HuH-7 (cell line): Measurements from ENCODE around the gene COL18A1.
A peak's percentile ranks its signal among the peaks of the same experiment; 100 is the strongest.
"Not testable (repeated sequence)": the region's sequence is repeated elsewhere in the genome, so short reads cannot be mapped to it uniquely, and the experiment has no call there.

Experiments
- DNase-seq: peaks from one replicate; pipeline ENCODE4 v3.0.0; 2011; ENCODE audit warnings: low spot score

COL18A1 gene

DNA sequence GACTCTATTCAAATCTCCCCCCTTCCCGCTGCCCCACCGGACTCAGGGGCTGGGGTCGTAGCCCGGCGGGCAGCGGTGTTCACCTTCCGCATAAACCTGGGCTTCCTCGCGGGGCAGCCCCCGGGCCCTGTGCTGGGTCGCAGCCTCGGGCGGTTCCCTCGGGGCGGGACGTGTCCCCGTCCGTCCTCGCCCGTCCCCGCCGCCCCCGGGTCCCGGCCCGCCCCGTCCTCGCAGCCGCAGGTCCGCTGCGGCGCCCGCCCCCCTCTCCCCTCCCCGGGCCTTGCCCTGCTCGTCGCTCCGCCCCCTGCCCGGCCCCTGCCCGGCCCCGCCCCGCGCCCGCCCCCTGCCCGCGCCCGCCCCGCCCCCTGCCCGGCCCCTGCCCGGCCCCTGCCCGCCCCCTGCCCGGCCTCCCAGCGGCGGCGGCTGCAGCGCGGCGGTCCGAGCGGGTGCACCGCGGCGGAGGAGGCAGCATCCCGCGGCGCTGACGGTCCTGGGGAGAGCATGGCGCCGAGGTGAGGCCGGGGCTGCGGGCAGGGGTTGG lies at the start of gene COL18A1:
Gene COL18A1 (plus strand): TSS at position 436 of the 541 bp plus-strand sequence. CDS start 66 bp downstream, at position 502.
- DNase-seq = peak; percentile 82

DNA sequence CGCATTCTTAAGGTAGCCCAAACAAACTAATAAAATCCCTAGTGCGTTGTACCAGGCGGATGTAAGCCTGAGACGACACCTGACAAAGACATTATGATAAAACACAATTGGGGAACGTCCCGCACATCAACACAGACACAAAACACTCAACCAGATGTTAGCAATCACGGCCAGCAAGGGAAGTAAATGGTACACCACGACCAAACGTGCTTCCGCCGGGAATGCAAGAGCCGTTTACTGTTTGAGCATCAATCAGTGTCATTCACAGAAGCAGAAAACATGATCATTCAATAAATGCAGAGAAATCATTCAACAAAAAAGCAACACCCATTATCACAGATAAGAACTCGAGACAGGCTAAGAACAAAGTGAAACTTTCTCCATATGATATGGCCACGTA lies 49.4 kb upstream of the COL18A1 start:
- no peak for DNase-seq

DNA sequence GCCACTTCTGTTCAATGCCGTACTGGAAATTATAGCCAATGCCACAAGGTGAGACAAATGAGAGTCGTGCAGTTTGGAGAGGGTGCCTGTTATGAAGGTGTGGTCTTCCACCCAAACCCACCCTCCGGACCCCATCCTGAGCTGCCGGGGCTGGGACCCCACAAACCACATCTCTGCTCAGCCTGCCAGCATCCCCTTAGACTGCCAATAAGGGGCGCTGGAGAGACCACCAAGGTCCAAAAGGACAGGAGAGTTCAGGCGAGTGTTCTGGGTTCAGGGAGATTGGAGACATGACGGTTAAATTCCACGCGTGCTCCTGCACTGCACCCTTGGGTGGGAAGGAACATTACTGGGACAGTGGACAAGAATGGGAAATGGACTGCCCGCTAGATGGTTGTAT lies 48.7 kb upstream of the COL18A1 start:
- no peak for DNase-seq

DNA sequence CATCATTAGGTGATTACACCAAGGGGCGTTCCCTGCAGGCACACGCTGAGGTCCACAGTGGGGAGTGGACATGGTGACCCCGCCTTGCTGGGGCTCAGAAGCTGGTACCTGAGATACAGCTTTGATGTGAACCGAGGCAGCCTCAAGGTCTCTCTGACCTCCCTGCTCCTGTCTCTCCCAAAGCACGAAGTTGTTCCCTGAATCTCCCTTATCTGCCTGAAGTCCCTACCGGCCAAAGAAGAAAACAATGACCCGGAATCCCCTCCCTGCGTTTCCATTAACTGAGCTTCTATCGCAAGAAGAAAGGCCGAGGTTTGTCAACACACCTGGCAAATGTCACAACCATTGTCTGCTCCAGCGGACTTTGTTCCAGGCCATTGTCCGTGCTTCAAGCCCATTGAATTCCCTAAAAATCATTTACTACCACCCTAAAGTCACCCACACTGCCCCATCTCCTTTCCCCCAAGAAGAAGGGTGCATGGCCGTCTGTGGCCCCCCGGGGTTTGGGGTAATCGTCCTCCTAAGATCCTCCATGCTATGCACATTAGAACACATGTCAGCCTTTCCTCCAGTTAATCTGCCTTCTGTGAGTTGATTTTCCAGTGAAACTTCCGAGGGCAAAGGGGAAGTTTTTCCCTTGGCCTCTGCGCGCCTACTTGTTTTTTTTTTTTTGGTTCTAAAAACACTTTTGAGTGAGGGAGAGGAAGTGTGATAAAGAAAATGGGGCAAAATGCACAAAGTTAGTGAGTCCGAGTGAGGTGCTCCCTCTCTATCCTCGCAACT lies 48.1 kb upstream of the COL18A1 start:
- peak; percentile 63 for DNase-seq

DNA sequence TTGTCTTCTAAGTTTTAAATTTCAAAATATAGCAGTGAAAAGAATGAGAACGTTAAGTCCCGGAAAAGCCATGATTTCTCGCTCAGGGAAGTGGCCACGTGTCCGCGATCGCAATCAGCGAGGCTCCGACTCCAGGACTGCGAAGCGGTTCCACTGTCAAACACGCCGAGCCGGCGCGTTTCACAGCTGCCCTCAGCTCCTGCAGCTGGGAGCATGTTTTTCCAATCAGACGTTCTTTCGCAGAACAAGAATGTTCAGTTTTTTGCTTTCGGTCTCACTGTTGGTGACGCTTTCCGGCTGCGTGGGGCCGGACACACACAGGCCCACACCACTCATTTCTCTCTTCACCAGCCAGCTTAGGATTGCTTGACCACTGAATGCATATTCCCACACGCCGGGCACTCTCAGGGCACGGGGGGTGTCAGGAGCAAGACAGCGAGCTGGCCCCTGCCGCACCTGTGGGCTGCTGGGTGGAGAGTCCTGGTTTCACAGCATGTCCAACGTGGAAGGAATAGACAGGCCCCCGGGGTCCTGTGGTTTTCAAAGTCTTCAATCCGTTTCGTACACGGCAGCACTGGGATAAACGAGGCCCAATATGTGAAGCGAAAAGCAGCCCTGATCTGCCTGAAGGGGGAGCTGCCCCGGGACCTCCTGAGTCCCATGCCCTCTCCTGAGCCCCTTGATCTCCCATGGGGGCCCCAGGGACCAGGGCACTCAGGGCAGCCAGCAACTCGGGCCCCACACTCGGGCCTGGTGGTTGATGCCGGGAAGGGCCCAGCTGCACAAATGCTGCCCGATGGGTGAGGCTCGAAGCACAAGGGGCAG lies 47.3 kb upstream of the COL18A1 start:
- DNase-seq = no peak

DNA sequence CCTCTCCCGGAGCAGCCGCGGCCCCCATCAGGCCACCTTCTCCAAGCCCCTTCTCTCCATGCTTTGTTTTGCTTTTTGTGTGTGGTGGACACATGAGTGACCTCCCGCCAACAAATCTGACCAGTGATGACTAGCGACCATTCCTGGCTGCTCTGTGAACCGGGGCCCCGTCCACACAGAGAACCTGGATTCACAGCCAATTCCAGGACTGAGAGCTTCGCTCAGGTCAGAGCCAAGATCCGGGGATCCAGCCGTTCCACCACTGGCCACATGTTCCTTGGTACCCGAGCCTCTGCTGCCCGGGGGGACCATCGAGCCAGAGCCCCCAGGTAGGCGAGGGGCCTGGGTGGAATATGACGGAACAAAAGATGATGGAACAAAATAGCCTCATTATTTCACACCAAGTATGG lies 46.7 kb upstream of the COL18A1 start:
- DNase-seq = no peak

DNA sequence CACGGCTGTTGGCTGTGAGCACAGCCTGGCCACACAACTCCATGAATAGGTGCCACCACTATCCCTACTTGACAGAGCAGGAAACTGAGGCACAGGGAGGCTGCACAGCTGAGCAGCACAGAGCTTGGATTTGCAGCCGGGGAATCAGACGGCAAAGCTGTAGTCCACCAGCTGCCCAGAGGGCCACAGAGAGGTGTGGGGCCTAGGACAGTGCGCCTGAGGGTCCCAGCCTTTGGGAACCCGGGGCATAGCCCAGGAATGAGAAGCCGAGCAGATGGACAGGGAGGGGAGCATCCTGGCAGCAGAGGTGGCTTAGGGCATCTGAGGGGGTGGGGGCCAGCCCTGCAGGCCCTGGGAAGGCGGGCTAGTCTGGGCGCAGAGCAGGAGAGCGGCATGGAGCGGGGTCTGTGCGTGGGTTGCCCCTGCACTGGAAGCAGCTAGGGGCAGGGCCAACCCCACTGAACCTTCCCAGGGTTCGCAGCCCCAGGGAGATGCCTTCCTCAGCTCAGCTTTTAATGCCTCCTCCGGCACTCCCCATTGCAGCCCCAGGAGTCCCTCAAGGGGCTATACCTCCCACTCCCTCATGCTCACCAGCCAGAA lies 46.2 kb upstream of the COL18A1 start:
- DNase-seq = no peak

DNA sequence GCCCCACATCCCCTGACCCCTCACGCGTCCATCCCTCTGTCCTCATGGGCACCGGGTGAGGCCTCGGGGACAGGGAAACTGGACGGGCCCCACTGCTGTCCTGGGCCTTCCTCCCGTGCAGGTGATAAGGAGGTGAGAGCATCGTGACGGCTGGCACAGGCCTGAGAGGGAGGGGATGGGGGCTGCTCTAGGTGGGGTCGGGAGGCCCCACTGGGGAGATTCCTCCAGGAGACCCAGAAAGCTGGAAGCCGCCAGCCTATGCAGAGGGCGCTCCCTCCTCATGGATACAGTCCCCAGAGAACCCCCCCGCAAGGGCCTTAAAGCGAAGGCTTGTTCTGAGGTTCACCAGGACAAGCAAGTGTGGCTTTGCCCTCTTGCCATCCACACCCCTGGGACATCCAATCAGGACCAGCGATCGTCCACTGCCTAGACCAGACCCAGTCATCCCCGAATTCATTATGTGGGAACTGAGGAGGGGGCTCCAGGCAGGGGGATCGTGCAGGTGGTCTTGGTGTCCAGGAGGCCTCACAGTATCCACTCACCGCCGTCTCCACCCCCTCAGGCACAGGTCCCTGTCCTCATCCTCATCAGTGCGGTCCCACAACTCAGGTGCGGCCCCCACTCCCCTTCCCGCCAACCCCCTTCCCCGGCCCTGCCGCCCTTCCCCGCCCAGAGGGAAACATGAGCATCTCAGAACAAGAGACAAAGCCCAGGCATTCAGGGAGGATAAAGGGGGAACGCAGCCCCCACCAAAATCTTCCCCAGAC lies 45.3 kb upstream of the COL18A1 start:
- DNase-seq = no peak

DNA sequence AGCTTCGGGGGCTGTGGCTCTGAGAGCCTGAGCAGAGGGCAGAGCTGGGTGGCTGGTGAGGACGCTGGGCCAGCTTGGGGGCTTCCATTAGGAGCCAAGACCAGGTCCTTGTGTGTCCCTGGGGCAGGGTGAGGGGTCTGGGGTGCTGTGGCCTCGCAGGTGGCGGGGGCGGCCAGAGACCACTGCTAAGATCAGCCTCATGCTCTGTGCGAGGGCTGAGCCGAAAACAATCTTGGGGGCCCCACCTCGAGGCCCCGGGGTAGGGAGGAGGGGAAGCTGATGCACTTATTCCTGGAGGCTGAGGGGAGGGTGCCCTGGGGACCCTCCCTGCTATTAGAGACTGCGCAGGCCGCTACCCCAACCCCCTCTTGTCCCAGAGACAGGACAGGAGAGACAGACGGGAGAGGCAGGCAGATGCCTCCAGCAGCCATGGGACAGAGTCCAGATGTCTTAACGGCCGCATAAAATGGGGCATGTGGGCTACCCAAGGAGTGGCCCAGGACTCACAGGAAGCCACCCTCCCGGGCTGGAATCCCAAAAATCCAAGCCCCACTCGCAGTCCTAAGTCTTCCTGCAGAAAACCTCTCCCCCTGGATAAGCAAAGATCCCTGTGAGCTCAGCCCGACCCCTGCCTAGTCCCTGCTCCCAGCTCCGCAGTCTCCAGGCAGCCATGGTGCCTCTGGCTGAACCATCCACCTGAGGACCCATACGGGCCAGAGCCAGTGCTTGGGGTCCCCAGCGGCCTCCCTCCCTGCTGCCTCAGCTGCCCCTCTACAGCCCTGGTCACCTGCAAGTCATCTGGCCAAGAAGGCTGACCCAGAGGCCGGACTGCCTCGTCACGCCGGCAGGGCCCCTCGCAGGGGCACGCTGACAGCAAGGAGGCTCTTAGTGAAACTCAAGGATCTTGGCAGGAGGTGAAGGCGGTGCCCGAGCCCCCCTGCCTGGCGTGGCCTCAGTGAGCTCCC lies 43.6 kb upstream of the COL18A1 start:
- no peak for DNase-seq

DNA sequence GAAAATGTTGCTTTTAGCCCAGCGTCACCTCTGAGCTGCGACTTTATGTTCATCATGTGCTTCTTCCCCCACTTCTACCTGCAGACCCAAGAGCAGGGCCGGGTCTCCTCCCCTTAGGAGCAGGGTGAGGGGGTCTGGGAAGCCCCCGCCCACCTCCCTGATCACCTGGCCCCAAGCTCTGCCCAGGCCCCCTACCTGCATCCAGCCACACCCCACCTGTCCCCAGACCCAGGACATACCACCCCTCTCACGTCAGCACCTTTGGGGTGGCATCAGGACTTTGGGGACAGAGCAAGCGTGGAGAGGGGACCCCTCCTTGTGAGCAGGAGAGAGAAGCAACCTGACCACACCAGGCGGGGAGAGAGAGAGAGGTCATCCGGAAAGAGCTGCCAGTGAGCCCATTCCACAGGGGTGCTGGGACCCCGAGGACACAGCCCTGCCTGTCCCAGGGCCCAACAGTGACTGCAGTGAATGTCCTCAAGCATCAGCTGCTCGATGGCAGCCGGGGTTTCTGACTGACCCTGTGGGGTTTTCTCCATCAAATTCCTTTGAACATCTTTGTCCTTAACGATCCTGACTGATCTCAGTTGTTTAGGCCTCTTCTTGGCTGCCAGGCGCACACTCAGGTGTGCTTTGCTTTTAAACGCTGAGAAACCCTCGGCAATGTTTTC lies 42.8 kb upstream of the COL18A1 start:
- DNase-seq = no peak

DNA sequence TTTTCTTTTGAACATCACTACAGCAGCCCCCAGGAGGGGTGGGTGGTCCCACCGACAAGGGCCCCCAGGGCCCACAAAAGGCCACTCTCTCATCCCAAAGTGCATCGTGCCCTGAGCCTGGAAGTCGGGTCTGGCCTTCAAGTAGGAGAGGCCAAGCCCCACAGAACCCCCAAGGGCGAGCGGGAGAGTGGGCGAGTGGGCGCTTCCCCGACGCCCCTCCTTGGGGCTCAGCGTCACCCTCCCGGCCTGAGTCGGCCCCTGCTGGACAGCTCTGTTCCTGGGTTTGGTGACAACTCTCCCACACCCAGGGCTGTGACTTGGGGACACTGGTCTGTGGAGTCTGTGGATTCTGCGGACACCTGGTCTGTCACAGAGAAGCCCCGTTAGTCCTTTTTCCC lies 42.2 kb upstream of the COL18A1 start:
- no peak for DNase-seq

DNA sequence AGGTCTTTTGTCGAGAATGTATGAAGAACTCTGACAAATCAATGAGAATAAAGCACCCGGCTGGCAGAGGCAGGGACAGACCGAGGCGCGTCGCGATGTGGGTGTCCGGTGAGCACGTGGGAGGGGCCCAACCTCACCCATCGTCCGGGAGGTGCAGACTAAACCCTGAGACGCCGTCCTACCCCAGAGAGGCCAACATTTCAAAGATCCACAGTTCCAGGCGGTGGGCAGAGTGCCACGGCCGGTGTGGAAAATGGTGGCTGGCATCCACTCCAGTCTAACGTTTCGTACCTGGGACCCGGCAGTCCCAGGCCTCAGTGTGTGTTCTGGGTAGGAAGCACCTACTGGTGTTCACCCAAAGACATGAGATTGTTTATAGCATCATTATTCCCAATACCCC lies 41.7 kb upstream of the COL18A1 start:
- DNase-seq = not testable (repeated sequence)

DNA sequence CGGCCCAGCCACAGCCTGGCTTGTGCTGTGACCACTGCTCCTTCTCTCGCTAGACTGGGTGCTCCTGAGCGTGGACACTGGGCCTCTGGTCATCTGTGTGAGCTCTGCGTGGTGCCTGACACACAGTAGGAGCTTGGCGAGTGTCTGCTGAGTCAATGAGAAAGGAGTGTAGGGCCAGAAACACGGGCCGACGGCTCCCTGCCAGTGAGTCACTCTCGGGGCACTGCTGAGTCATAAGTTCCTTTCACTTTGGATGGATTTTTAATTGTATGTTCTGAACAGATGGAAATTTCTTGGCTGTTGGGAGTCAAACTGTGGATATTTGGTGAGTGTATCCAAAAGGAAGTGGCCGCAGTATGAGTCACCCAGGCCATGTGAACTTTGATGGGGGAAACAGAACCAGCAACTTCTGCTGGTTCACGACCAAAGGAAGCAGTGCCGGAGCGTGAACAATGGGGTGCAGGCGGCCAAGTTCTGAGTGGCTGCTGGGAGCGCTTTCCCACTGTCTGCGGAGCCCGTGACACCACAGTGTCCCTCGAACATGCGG lies 41.0 kb upstream of the COL18A1 start:
- no peak for DNase-seq

DNA sequence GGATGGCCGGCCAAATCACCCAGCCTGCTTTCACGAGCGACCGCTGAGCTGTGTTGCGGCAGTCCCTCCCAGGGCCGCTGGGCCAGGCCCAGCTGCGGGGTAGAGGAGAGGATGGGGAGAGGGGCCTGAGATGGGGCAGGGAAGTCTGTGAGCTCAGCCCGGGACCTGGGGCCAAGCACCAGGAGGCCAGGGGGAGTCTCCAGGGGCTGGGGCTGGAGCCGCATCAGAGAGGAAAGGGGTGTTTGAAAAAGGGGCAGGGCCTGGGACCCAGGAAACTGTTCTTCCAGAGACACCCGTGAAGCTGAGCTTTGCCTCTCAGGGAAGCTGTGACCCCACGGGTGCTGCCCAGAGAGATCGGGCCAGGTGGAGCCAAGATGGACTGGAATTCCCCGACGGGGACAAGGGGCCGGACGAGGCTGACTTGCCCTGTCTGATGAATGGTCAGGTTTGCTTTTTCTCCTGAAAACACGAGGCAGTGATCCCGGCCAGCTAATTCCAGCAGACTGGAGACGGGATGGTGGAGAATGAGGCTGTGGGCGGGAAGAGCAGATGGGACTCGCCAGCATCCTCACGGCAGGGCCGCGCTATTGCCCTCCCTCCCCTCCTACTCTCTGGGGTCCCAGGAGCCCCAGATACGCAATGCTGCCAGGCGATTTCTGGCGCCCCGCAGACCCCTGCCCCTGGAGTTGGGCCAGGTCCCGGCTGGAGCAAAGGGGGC lies 40.3 kb upstream of the COL18A1 start:
- no peak for DNase-seq

DNA sequence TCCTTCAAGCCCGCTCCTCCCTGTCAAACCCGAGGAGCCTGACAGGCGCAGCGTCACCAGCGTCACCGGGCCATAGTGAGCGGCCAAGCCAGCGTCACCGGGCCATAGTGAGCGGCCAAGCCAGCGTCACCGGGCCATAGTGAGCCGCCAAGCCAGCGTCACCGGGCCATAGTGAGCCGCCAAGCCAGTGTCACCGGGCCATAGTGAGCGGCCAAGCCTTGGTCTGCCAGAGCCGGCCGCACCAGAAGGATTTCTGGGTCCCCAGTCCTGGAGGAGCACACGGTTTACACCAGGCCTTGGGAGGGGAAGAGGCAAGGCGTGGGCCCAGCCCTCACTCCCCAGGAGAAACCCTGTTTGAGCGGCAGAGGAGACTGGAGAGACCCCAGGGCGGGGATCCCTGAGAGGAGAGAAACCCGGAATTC lies 39.8 kb upstream of the COL18A1 start:
- no peak for DNase-seq

DNA sequence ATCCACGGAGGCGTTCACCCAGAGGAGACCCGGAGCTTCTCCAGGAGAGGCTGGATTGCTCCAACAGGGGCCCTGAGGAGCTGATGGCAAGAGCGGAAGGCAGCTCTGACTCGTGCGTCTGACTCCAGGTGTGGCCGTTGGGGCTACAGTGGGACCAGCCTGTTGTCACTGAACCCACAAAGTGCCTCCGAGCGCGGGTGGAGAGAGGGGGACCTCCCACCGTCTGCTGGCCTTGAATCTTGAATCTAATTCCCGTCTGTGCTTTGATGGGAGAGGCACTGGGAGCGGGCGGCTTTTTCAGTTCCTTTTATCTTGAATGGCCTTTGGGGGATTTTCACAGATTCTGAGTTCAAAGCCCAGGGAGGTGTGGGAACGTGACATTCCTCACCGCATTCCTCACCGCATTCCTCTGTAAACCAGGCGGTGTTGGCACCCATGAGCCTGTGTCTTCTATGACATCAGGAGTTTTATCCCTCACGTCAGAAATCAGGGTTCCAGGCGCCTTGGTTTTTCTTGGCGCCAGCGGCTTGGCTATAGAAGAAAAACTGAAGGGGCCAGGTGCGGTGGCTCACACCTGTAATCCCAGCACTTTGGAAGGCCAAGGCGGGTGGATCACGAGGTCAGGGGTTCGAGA lies 39.2 kb upstream of the COL18A1 start:
- DNase-seq = peak; percentile 52

DNA sequence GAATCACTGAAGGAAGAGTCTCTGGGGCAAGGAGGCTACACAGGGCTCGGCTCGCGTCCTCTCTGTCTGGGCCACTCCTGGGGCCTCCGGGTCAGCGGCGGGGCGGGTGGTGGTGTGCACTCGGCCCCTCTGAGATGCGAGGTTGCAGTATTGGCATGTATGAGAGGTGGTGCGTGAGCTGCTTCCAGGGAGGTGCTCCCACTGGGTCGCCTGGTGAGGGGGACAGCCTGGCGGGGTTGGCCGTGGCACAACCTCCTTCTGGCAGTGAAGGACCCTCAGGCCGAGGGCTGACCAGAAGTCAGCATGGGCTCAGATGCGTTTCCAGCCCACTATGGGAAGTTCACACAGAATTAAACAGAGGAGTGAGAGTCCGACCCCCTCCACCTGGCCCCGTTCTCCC lies 38.5 kb upstream of the COL18A1 start:
- no peak for DNase-seq

DNA sequence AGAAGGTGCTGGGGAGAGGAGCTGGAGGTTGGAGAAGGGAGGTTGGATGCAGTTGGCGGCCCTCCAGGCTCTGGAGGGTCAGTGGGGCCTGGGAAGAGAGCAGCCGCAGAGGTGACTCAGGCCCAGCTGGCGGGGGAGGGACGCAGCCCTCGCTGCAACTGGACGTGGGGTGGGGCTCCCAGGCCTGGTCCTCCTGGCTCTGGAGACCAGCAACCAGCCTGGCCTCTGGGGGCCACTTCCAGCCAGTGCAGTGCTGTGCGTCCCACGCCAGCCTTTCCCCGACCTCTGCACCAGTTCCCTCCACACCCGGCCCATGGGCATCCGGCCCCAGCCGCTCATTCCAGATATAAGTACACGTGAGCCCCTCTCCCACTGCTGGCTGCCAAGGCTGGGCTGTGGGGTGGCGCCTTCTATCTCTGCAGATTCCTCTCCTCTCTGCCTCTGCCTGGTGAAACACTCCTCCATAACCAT lies 38.0 kb upstream of the COL18A1 start:
- DNase-seq = no peak
